ENCODE measurements around the gene GASK1B.

DNA sequence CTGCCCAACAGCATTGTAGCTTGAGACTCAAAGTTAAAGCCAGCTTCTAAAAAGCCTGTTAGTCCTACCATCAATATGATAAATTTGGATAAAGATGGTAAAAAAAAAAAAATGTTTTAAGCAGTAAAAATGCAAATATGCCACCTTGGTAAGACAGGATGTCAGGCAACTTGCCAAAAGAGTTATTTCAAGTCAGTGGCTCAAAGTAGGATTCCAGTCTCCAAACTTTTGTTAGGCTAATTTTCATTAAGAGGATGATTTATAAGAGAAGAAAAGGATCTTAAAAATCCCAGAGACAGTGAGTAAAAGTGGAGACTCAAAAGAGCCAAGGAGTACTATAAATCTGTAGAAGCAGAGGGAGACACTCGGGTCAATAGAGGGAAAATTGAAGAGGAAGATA, 47.5 kb downstream of the GASK1B start:
- TF ChIP-seq, protein P1, sequence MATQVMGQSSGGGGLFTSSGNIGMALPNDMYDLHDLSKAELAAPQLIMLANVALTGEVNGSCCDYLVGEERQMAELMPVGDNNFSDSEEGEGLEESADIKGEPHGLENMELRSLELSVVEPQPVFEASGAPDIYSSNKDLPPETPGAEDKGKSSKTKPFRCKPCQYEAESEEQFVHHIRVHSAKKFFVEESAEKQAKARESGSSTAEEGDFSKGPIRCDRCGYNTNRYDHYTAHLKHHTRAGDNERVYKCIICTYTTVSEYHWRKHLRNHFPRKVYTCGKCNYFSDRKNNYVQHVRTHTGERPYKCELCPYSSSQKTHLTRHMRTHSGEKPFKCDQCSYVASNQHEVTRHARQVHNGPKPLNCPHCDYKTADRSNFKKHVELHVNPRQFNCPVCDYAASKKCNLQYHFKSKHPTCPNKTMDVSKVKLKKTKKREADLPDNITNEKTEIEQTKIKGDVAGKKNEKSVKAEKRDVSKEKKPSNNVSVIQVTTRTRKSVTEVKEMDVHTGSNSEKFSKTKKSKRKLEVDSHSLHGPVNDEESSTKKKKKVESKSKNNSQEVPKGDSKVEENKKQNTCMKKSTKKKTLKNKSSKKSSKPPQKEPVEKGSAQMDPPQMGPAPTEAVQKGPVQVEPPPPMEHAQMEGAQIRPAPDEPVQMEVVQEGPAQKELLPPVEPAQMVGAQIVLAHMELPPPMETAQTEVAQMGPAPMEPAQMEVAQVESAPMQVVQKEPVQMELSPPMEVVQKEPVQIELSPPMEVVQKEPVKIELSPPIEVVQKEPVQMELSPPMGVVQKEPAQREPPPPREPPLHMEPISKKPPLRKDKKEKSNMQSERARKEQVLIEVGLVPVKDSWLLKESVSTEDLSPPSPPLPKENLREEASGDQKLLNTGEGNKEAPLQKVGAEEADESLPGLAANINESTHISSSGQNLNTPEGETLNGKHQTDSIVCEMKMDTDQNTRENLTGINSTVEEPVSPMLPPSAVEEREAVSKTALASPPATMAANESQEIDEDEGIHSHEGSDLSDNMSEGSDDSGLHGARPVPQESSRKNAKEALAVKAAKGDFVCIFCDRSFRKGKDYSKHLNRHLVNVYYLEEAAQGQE (IDR thresholded peaks at IDR 0.05; ENCODE audit: insufficient replicate concordance, low read depth) = no peak
- TF ChIP-seq POLR2AphosphoS5 (IDR thresholded peaks at IDR 0.05; ENCODE audit: low read depth) = no peak
- TF ChIP-seq, protein P2, sequence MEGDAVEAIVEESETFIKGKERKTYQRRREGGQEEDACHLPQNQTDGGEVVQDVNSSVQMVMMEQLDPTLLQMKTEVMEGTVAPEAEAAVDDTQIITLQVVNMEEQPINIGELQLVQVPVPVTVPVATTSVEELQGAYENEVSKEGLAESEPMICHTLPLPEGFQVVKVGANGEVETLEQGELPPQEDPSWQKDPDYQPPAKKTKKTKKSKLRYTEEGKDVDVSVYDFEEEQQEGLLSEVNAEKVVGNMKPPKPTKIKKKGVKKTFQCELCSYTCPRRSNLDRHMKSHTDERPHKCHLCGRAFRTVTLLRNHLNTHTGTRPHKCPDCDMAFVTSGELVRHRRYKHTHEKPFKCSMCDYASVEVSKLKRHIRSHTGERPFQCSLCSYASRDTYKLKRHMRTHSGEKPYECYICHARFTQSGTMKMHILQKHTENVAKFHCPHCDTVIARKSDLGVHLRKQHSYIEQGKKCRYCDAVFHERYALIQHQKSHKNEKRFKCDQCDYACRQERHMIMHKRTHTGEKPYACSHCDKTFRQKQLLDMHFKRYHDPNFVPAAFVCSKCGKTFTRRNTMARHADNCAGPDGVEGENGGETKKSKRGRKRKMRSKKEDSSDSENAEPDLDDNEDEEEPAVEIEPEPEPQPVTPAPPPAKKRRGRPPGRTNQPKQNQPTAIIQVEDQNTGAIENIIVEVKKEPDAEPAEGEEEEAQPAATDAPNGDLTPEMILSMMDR (IDR thresholded peaks at IDR 0.05; ENCODE audit: insufficient read depth, low read length) = no peak
- no peak for TF ChIP-seq SPI1 (IDR thresholded peaks at IDR 0.05; ENCODE audit: borderline replicate concordance, low read depth)
